ENCODE results near the gene MAGI2.

GRCh38 chr7:78792006-78792405, 661.5 kb downstream of the MAGI2 start:
- TF ChIP-seq EZH2phosphoT487 (IDR thresholded peaks at IDR 0.05; ENCODE audit: borderline replicate concordance) (no peak), CTCF (conservative IDR thresholded peaks at IDR 0.05; ENCODE audit: low read length) (no peak)

Measured in Loucy (cell line).